ENCODE measurements around the gene H2BK1. TPM values are rescaled to one million over a fixed set of nuclear protein-coding genes. Genes with fewer than 3 reads are reported as not detected.

Gene H2BK1
- total RNA-seq, 3 donors from 2014 or later (not counting 1 experiment from before 2014, with no cell fraction given), result 2.5 TPM; not detected in 2

DNA sequence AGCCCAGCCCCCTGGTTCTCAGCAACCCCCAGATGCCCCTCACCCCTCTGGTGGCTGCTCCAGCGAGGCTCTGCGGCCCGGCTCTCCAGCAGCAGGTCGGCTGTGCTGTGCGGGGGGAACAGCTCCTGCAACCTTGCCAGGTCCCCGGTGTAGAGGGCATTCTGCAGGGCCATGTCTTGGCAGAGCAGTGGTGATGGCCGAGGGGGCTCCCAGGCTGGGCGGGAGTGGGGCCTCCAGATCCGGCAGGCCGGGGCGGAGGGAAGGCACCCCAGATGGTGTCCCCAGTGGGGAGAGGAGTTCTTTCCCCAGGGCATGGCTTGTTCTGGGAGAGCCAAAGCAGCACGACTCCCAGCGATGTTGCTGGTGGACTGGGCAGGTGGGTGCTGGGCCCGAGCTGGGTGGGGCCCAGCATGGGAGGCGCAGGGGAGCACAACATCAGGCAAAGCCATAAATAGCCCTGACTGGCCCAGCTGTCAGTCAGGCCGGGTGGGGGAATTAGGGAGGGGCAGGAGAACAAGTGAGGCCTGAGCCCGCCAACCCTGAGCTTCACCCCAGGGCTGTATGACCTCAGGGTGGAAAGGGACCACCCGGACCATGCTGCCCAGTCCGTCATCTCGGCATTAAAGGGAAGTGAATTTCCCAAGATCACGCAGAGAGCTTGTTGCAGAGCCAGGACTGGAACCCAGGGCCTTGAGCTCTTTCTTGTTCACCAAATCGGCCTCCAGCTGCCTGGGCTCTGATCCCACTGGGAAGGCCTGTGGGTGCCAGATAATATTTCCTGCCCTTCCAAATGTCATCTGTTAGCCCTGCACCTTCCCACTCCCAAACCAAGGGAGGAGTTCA lies 22.7 kb downstream of the H2BK1 start:
- Mint-ChIP-seq H3K9me3 (no peaks in the 10 kb centered on the region), H3K4me1 (no peaks in the 10 kb centered on the region), H3K36me3 (no peaks in the 10 kb centered on the region), H3K4me3 (no peak overlapping the region), H3K27ac (no peak overlapping the region), H3K27me3 (ENCODE audit: low read depth in 2 of 2) (peaks cover 0 to 4% of the 10 kb centered on the region in 2 donors)
- Histone ChIP-seq H3K36me3 (ENCODE audit: control insufficient read depth, insufficient read depth, low read length) (no peaks in the 10 kb centered on the region), H3K4me1 (ENCODE audit: control insufficient read depth, insufficient read depth, low read length) (no peaks in the 10 kb centered on the region), H3K4me3 (ENCODE audit: low read length) (no peak overlapping the region), H3K27ac (ENCODE audit: low read length) (no peak overlapping the region), H3K27me3 (ENCODE audit: control insufficient read depth, insufficient read depth, low read length) (no peaks in the 10 kb centered on the region), H3K9me3 (ENCODE audit: control insufficient read depth, insufficient read depth, low read length) (no peaks in the 10 kb centered on the region)
- TF ChIP-seq, protein P1, sequence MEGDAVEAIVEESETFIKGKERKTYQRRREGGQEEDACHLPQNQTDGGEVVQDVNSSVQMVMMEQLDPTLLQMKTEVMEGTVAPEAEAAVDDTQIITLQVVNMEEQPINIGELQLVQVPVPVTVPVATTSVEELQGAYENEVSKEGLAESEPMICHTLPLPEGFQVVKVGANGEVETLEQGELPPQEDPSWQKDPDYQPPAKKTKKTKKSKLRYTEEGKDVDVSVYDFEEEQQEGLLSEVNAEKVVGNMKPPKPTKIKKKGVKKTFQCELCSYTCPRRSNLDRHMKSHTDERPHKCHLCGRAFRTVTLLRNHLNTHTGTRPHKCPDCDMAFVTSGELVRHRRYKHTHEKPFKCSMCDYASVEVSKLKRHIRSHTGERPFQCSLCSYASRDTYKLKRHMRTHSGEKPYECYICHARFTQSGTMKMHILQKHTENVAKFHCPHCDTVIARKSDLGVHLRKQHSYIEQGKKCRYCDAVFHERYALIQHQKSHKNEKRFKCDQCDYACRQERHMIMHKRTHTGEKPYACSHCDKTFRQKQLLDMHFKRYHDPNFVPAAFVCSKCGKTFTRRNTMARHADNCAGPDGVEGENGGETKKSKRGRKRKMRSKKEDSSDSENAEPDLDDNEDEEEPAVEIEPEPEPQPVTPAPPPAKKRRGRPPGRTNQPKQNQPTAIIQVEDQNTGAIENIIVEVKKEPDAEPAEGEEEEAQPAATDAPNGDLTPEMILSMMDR (IDR thresholded peaks at IDR 0.05), result no peak
- no peak for ATAC-seq
- no peak for DNase-seq
- WGBS (ENCODE audit: insufficient coverage), result 86% methylated on average over 22 of the region's 22 CpGs
- intact Hi-C loops (cut with micrococcal nuclease), result no loop called here

DNA sequence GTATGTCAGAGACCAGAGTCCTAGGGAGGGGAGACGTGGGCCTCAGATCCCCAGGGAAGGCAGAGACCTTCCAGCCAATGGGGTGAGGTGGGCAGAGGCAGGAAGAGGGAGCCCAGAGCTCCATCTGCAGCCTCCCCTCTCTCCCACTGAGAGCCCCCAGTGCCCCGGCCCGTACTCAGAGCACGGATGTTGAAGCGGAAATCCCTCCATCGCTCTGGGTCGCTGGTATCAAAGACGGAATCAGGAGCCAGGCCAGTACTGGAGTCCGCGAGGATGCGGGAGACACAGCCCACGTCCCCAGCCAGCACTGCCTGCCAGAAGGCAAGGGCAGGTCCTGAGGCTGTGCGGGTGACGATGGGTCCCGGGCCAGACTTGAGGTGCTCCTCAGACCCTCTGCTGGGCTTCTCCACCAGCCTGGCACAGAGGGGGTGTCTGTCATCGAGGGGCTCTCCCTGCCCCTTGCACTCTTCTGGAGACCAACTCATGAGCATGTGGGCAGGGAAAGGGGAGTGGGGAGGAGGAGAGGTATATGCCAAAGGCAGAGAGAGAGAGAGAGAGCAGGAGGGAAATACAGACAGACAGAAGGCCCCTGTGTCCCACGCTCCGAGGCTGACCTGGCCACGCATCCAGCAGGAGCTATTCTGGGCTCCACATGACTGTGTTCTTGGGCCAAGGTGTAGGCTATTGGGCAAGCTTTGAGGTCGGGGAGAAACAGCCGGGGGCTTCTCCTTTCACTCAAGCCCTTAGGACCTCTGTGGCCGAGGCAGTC lies 23.5 kb downstream of the H2BK1 start, which contains the start of gene ASB10:
Gene ASB10 (minus strand): TSS at position 611 of the 769 bp plus-strand sequence. CDS start 120 bp downstream, at position 491.
- no peaks in the 10 kb centered on the region for H3K36me3 ChIP-seq (ENCODE audit: control insufficient read depth, insufficient read depth, low read length)
- DNase-seq (no peak), ATAC-seq (no peak)
- Mint-ChIP-seq H3K36me3 (no peaks in the 10 kb centered on the region), H3K27me3 (ENCODE audit: low read depth in 2 of 2) (peaks cover 0 to 7% of the 10 kb centered on the region in 2 donors), H3K9me3 (no peaks in the 10 kb centered on the region), H3K4me1 (no peaks in the 10 kb centered on the region), H3K27ac (no peak within 1 kb of the TSS), H3K4me3 (no peak within 1 kb of the TSS)
- intact Hi-C loops (cut with micrococcal nuclease), result no loop called here
- H3K27me3 ChIP-seq (ENCODE audit: control insufficient read depth, insufficient read depth, low read length), result no peaks in the 10 kb centered on the region
- WGBS (ENCODE audit: insufficient coverage), result 92% methylated on average over 22 of the region's 22 CpGs
- TF ChIP-seq, protein P1 (IDR thresholded peaks at IDR 0.05), result no peak
- H3K27ac ChIP-seq (ENCODE audit: low read length), result no peak within 1 kb of the TSS
- H3K4me1 ChIP-seq (ENCODE audit: control insufficient read depth, insufficient read depth, low read length), result no peaks in the 10 kb centered on the region
- no peaks in the 10 kb centered on the region for H3K9me3 ChIP-seq (ENCODE audit: control insufficient read depth, insufficient read depth, low read length)
- H3K4me3 ChIP-seq (ENCODE audit: low read length), result no peak within 1 kb of the TSS

DNA sequence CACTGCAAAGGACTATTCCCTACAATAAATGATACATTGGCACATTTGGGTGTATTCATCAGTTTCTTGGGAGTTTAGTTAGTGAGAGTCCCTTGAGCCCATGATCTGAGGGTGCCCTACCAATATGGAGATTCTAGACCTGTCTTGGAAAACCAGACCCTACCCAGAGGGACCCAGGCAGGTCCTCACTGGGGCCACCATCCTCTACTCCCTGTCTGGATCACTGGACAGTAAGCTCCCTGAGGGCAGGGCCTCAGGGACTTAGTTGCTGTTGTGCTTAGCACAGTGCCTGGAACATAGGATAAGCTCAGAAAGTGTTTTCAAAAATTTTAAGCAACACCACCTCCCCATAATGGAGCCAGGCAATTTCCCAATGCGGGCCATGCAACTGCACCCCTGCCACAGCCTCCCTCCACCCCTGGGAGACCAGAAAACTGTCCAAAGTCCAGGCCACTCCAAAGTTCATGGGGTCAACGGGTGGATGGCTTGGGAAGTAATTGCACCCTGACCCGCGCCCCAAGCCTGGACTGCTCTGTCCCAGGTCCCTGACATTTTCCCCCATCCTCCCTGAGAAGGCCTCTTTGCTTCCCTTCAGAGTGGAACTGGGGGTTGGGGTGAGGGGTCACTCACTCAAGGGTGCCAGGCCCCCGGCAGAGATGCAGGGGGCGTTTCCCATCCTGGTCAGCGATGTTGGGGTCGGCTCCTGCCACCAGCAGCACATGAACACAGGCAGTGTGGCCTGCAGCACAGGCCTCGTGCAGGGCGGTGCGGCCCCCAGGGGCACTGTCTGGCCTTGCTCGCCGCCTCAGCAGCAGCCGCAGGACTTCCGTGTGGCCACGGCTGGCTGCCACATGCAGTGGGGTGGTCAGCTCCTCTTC lies 24.3 kb downstream of the H2BK1 start:
- 91% methylated on average over 16 of the region's 16 CpGs for WGBS (ENCODE audit: insufficient coverage)
- ATAC-seq (no peak), DNase-seq (no peak)
- H3K4me3 Mint-ChIP-seq, result no peak overlapping the region
- no peaks in the 10 kb centered on the region for H3K9me3 Mint-ChIP-seq
- TF ChIP-seq, protein P1 (IDR thresholded peaks at IDR 0.05), result no peak
- no peaks in the 10 kb centered on the region for H3K4me1 Mint-ChIP-seq
- peaks cover 0 to 7% of the 10 kb centered on the region in 2 donors for H3K27me3 Mint-ChIP-seq (ENCODE audit: low read depth in 2 of 2)
- H3K4me3 ChIP-seq (ENCODE audit: low read length), result no peak overlapping the region
- intact Hi-C loops (cut with micrococcal nuclease), result no loop called here
- H3K36me3 Mint-ChIP-seq, result no peaks in the 10 kb centered on the region
- no peaks in the 10 kb centered on the region for H3K4me1 ChIP-seq (ENCODE audit: control insufficient read depth, insufficient read depth, low read length)
- H3K27ac ChIP-seq (ENCODE audit: low read length), result no peak overlapping the region
- H3K9me3 ChIP-seq (ENCODE audit: control insufficient read depth, insufficient read depth, low read length), result no peaks in the 10 kb centered on the region
- no peaks in the 10 kb centered on the region for H3K27me3 ChIP-seq (ENCODE audit: control insufficient read depth, insufficient read depth, low read length)
- no peak overlapping the region for H3K27ac Mint-ChIP-seq
- no peaks in the 10 kb centered on the region for H3K36me3 ChIP-seq (ENCODE audit: control insufficient read depth, insufficient read depth, low read length)

Data from natural killer cell (primary cell).